ENCODE measurements around the gene EXOC6B. TPM values are rescaled to one million over a fixed set of nuclear protein-coding genes. Genes with fewer than 3 reads are reported as not detected.

Gene EXOC6B
- total RNA-seq, 2 experiments from 2014 or later = 16.9 to 17.5 TPM

GRCh38 chr2:72623481-72623880, 202.4 kb downstream of the EXOC6B start:
- POLR2A ChIA-PET = no interaction called here
- H3K9me3 ChIP-seq (ENCODE audit: control insufficient read depth in 1 of 2, insufficient read depth in 1 of 2, low read length in 2 of 2) = peaks cover 0 to 4% of the 10 kb centered on the region in 2 experiments

GRCh38 chr2:72619626-72620025, 206.2 kb downstream of the EXOC6B start:
- DNase-seq (no peak), ATAC-seq (ENCODE audit: poor library complexity) (no peak)
- H3K36me3 ChIP-seq (ENCODE audit: insufficient read depth, low read length) = no peaks in the 10 kb centered on the region
- peaks cover 49% of the 10 kb centered on the region for H3K36me3 Mint-ChIP-seq (ENCODE audit: low read depth)
- intact Hi-C loops (cut with DNase I, micrococcal nuclease) = no loop called here
- ChIA-PET POLR2A (no interaction called here), CTCF (no interaction called here)
- no peaks in the 10 kb centered on the region for H3K27me3 Mint-ChIP-seq
- H3K9me3 Mint-ChIP-seq = peaks cover 12% of the 10 kb centered on the region
- no peak overlapping the region for H3K4me3 Mint-ChIP-seq
- no peak overlapping the region for H3K27ac Mint-ChIP-seq
- no peaks in the 10 kb centered on the region for H3K4me1 ChIP-seq (ENCODE audit: insufficient read depth, low read length)
- no peaks in the 10 kb centered on the region for H3K27me3 ChIP-seq (ENCODE audit: control insufficient read depth in 1 of 2, insufficient read depth in 2 of 2, low read length in 2 of 2)
- no peak overlapping the region for H3K27ac ChIP-seq (ENCODE audit: low read depth in 1 of 2, low read length in 2 of 2)
- H3K9me3 ChIP-seq (ENCODE audit: control insufficient read depth in 1 of 2, insufficient read depth in 1 of 2, low read length in 2 of 2) = peaks cover 0 to 13% of the 10 kb centered on the region in 2 experiments
- peaks cover 3% of the 10 kb centered on the region for H3K4me1 Mint-ChIP-seq (ENCODE audit: low read depth)
- TF ChIP-seq CTCF (IDR thresholded peaks at IDR 0.05) = no peak
- no peak overlapping the region for H3K4me3 ChIP-seq (ENCODE audit: low read length)

More at GRCh38 chr2:72623481-72623880, 202.4 kb downstream of the EXOC6B start:
- Histone ChIP-seq H3K4me1 (ENCODE audit: insufficient read depth, low read length) (no peaks in the 10 kb centered on the region), H3K27me3 (ENCODE audit: control insufficient read depth in 1 of 2, insufficient read depth in 2 of 2, low read length in 2 of 2) (no peaks in the 10 kb centered on the region), H3K4me3 (ENCODE audit: low read length) (no peak overlapping the region), H3K27ac (ENCODE audit: low read depth in 1 of 2, low read length in 2 of 2) (no peak overlapping the region), H3K36me3 (ENCODE audit: insufficient read depth, low read length) (no peaks in the 10 kb centered on the region)
- Mint-ChIP-seq H3K4me1 (ENCODE audit: low read depth) (no peaks in the 10 kb centered on the region), H3K9me3 (peaks cover 2% of the 10 kb centered on the region), H3K27ac (no peak overlapping the region), H3K27me3 (no peaks in the 10 kb centered on the region), H3K36me3 (ENCODE audit: low read depth) (peaks cover 20% of the 10 kb centered on the region), H3K4me3 (no peak overlapping the region)
- CTCF ChIA-PET = no interaction called here
- TF ChIP-seq CTCF (IDR thresholded peaks at IDR 0.05) = no peak
- ATAC-seq (ENCODE audit: poor library complexity) (no peak), DNase-seq (no peak)
- intact Hi-C loops (cut with DNase I, micrococcal nuclease) = no loop called here

GRCh38 chr2:72613931-72614330, 211.9 kb downstream of the EXOC6B start:
- no peak for ATAC-seq (ENCODE audit: poor library complexity)
- Mint-ChIP-seq H3K4me3 (no peak overlapping the region), H3K4me1 (ENCODE audit: low read depth) (peaks cover 4% of the 10 kb centered on the region), H3K27ac (no peak overlapping the region), H3K9me3 (peaks cover 12% of the 10 kb centered on the region), H3K36me3 (ENCODE audit: low read depth) (peaks cover 42% of the 10 kb centered on the region), H3K27me3 (no peaks in the 10 kb centered on the region)
- no peak for TF ChIP-seq CTCF (IDR thresholded peaks at IDR 0.05)
- ChIA-PET POLR2A (no interaction called here), CTCF (interaction anchor here (0.7 kb wide), 1 partner anchor 97 kb away, joined by 3 read pairs; no protein-coding TSS in a partner anchor)
- intact Hi-C loops (cut with DNase I, micrococcal nuclease) = no loop called here
- Histone ChIP-seq H3K9me3 (ENCODE audit: control insufficient read depth in 1 of 2, insufficient read depth in 1 of 2, low read length in 2 of 2) (peaks cover 0 to 9% of the 10 kb centered on the region in 2 experiments), H3K27ac (ENCODE audit: low read depth in 1 of 2, low read length in 2 of 2) (no peak overlapping the region), H3K4me3 (ENCODE audit: low read length) (no peak overlapping the region), H3K4me1 (ENCODE audit: insufficient read depth, low read length) (no peaks in the 10 kb centered on the region), H3K27me3 (ENCODE audit: control insufficient read depth in 1 of 2, insufficient read depth in 2 of 2, low read length in 2 of 2) (no peaks in the 10 kb centered on the region), H3K36me3 (ENCODE audit: insufficient read depth, low read length) (no peaks in the 10 kb centered on the region)
- DNase-seq = no peak
